Activated CD4-positive, alpha-beta T cell treated with anti-CD3 and anti-CD28 coated beads, Interleukin-2, amount 10 ng/mL, durations not matched to agents 24 days and 14 days (primary cell): Measurements from ENCODE around the gene RNASEH2A. TPM values are rescaled to one million over a fixed set of nuclear protein-coding genes. Genes with fewer than 3 reads are reported as not detected.

Experiments
- DNase-seq: peaks from one replicate; pipeline ENCODE4 v3.0.0; 2022
- H3K27ac Mint-ChIP-seq: one replicate; pipeline ENCODE4 v1.8.0; 2022; ENCODE audit warnings: mild to moderate bottlenecking, mixed read lengths
- H3K27me3 Mint-ChIP-seq: one replicate; pipeline ENCODE4 v1.8.0; 2022; ENCODE audit warnings: mixed read lengths
- H3K36me3 Mint-ChIP-seq: one replicate; pipeline ENCODE4 v1.8.0; 2022; ENCODE audit warnings: low read depth, mild to moderate bottlenecking, mixed read lengths
- H3K4me1 Mint-ChIP-seq: one replicate; pipeline ENCODE4 v1.8.0; 2021; ENCODE audit warnings: mixed read lengths
- H3K4me3 Mint-ChIP-seq: one replicate; pipeline ENCODE4 v1.8.0; 2022; ENCODE audit warnings: mild to moderate bottlenecking, moderate library complexity, mixed read lengths
- H3K9me3 Mint-ChIP-seq: one replicate; pipeline ENCODE4 v1.8.0; 2021; ENCODE audit warnings: mixed read lengths
- intact Hi-C: fragments of 100-400 bp; cut with micrococcal nuclease; formaldehyde crosslinking; loops from one replicate; pipeline ENCODE4 v1.15.1; 2023
- total RNA-seq: library from RNA; stranded (reverse); gene quantifications from 2 replicates; pipeline ENCODE4 v1.2.3, GENCODE V29; 2022

The RNASEH2A gene
- total RNA-seq, 1 donor from 2014 or later, result 35.8 TPM

- Mint-ChIP-seq H3K4me3 (no peak overlapping the region), H3K27me3 (no peaks in the 10 kb centered on the region), H3K36me3 (no peaks in the 10 kb centered on the region), H3K9me3 (no peaks in the 10 kb centered on the region), H3K4me1 (peaks cover 31% of the 10 kb centered on the region), H3K27ac (peak overlapping the region; percentile 18)
- peak; percentile 61 for DNase-seq
- intact Hi-C loops, result no loop called here
Observed at GRCh38 chr19:12786141-12786870, 20.1 kb upstream of the RNASEH2A start.

DNA sequence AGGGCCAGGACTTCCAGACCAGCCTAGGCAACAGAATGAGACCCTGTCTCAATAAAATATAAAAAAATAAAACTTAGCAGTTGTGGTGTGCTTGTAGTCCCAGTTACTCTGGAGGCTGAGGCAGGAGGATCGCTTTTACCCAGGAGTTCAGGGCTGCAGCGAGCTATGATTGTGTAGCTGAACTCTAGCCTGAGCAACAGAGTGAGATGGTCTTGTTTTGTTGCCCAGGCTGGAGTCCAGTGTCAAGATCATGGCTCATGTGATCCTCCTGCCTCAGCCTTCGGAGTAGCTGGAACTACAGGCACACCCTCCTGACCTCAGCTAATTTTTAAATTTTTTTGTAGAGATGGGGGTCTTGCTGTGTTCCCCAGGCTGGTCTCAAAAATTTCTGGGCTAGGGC is 19.4 kb upstream of the RNASEH2A start:
- peaks cover 26% of the 10 kb centered on the region for H3K4me1 Mint-ChIP-seq
- peak overlapping the region; percentile 18 for H3K27ac Mint-ChIP-seq

DNA sequence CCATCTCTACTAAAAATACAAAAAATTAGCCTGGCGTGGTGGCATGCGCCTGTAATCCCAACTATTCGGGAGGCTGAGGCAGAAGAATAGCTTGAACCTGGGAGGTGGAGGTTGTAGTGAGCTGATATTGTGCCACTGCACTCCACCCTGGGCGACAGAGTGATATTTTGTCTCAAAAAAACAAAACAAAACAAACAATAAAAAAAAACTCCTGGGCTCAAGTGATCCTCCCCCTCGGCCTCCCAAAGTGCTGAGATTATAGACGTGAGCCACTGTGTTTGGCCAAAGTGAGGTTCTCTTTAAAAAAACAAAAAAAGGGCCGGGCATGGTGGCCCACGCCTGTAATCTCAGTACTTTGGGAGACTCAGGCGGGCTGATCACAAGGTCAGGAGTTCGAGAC is 18.9 kb upstream of the RNASEH2A start:
- intact Hi-C loops, result no loop called here
- no peak for DNase-seq
- Mint-ChIP-seq H3K27ac (peak overlapping the region; percentile 13), H3K27me3 (no peaks in the 10 kb centered on the region), H3K36me3 (peaks cover 9% of the 10 kb centered on the region), H3K9me3 (no peaks in the 10 kb centered on the region), H3K4me1 (peaks cover 23% of the 10 kb centered on the region), H3K4me3 (no peak overlapping the region)

More for the DNA sequence above, 19.4 kb upstream of the RNASEH2A start:
- H3K27me3 Mint-ChIP-seq, result no peaks in the 10 kb centered on the region
- H3K36me3 Mint-ChIP-seq, result peaks cover 4% of the 10 kb centered on the region
- no peaks in the 10 kb centered on the region for H3K9me3 Mint-ChIP-seq
- intact Hi-C loops, result no loop called here
- no peak for DNase-seq
- no peak overlapping the region for H3K4me3 Mint-ChIP-seq

GRCh38 chr19:12788042-12788681 is 18.2 kb upstream of the RNASEH2A start:
- H3K4me1 Mint-ChIP-seq, result peaks cover 23% of the 10 kb centered on the region
- H3K9me3 Mint-ChIP-seq, result no peaks in the 10 kb centered on the region
- peak overlapping the region; percentile 97 for H3K27ac Mint-ChIP-seq
- peak overlapping the region; percentile 93 for H3K4me3 Mint-ChIP-seq
- peaks cover 15% of the 10 kb centered on the region for H3K36me3 Mint-ChIP-seq
- intact Hi-C loops, result no loop called here
- no peak for DNase-seq
- H3K27me3 Mint-ChIP-seq, result no peaks in the 10 kb centered on the region

GRCh38 chr19:12788682-12789097 is 17.7 kb upstream of the RNASEH2A start:
- Mint-ChIP-seq H3K9me3 (no peaks in the 10 kb centered on the region), H3K4me3 (peak overlapping the region; percentile 93), H3K27me3 (no peaks in the 10 kb centered on the region), H3K27ac (peak overlapping the region; percentile 97), H3K4me1 (peaks cover 19% of the 10 kb centered on the region), H3K36me3 (peaks cover 18% of the 10 kb centered on the region)
- intact Hi-C loops, result no loop called here
- peak; percentile 77 for DNase-seq

DNA sequence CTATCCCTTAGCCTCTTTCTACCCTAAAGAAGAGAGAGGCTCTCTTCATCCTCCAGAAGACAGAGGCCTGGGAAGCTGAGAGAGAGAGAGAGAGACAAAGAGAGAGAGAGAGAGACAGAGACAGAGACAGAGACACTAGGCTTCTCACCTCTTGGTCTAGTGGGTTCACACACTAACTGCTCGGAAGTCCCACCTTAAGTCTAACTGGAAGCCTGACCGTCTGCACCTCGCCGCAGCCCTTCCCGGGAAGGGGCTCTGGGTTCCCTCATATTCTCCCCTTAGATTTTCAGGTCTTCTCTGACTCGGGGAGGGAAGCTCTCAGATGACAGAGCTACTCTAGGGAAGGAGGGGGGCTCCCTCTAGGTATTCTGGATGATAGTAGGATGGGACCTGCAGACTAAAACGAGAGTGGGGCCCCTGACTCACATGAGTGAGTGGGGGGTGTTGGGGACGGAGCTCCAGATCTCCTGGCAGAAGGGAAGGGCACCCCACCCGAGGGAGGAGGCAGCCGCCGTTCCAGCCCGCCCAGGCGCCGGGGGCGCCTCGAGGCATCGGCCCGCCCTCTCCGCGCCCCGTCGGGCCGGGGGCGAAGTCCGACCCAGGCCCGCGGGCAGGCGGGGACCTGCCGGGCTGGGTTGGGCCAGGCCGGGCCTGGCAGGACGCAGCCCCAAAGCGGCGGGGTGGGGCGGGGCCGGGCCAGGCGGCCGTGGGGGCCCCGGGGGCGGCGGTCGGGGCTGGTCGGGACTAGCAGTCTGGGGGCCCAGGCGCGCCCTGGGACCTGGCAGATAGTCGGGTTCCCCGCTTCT is 17.1 kb upstream of the RNASEH2A start:
- intact Hi-C loops, result no loop called here
- peak overlapping the region; percentile 96 for H3K4me3 Mint-ChIP-seq
- H3K4me1 Mint-ChIP-seq, result peaks cover 22% of the 10 kb centered on the region
- no peak for DNase-seq
- H3K9me3 Mint-ChIP-seq, result no peaks in the 10 kb centered on the region
- peak overlapping the region; percentile 97 for H3K27ac Mint-ChIP-seq
- peaks cover 22% of the 10 kb centered on the region for H3K36me3 Mint-ChIP-seq
- no peaks in the 10 kb centered on the region for H3K27me3 Mint-ChIP-seq

GRCh38 chr19:12789904-12790619 is 16.3 kb upstream of the RNASEH2A start:
- Mint-ChIP-seq H3K9me3 (no peaks in the 10 kb centered on the region), H3K36me3 (peaks cover 22% of the 10 kb centered on the region), H3K4me3 (peak overlapping the region; percentile 96), H3K27me3 (no peaks in the 10 kb centered on the region), H3K4me1 (peaks cover 30% of the 10 kb centered on the region), H3K27ac (peak overlapping the region; percentile 97)
- intact Hi-C loops, result loop anchor here (5.0 kb wide), 1 partner anchor 68 kb away; the partner anchor contains the start of gene TNPO2
- peak; percentile 99 for DNase-seq

GRCh38 chr19:12790628-12791344 is 15.6 kb upstream of the RNASEH2A start:
- H3K4me1 Mint-ChIP-seq, result peaks cover 34% of the 10 kb centered on the region
- H3K4me3 Mint-ChIP-seq, result peak overlapping the region; percentile 96
- intact Hi-C loops, result loop anchor here (1.0 to 5.0 kb wide), 3 partner anchors 8 to 68 kb away; partner anchors contain the start of gene TNPO2
- peaks cover 22% of the 10 kb centered on the region for H3K36me3 Mint-ChIP-seq
- DNase-seq, result peak; percentile 76
- H3K9me3 Mint-ChIP-seq, result no peaks in the 10 kb centered on the region
- peak overlapping the region; percentile 97 for H3K27ac Mint-ChIP-seq
- H3K27me3 Mint-ChIP-seq, result no peaks in the 10 kb centered on the region

- H3K9me3 Mint-ChIP-seq, result no peaks in the 10 kb centered on the region
- H3K27ac Mint-ChIP-seq, result peak within 1 kb of the TSS; percentile 97
- peak within 1 kb of the TSS; percentile 96 for H3K4me3 Mint-ChIP-seq
- peaks cover 24% of the 10 kb centered on the region for H3K36me3 Mint-ChIP-seq
- peak; percentile 99 for DNase-seq
- H3K27me3 Mint-ChIP-seq, result no peaks in the 10 kb centered on the region
- H3K4me1 Mint-ChIP-seq, result peaks cover 41% of the 10 kb centered on the region
- intact Hi-C loops, result loop anchor here (1.0 to 5.0 kb wide), 4 partner anchors 9 to 365 kb away; partner anchors contain the start of gene TNPO2
Observed at GRCh38 chr19:12791345-12792050, 14.9 kb upstream of the RNASEH2A start, which contains the start of gene JUNB. Gene JUNB, plus strand, starts transcription at chr19:12791486. Its CDS starts 286 bp downstream, at chr19:12791772.

GRCh38 chr19:12792051-12792852 is 14.1 kb upstream of the RNASEH2A start:
- peak; percentile 94 for DNase-seq
- peaks cover 43% of the 10 kb centered on the region for H3K4me1 Mint-ChIP-seq
- H3K4me3 Mint-ChIP-seq, result peak overlapping the region; percentile 96
- intact Hi-C loops, result loop anchor here (2.0 to 5.0 kb wide), 2 partner anchors 70 to 365 kb away; partner anchors contain the start of gene TNPO2
- H3K36me3 Mint-ChIP-seq, result peaks cover 26% of the 10 kb centered on the region
- no peaks in the 10 kb centered on the region for H3K27me3 Mint-ChIP-seq
- H3K9me3 Mint-ChIP-seq, result no peaks in the 10 kb centered on the region
- H3K27ac Mint-ChIP-seq, result peak overlapping the region; percentile 97

- Mint-ChIP-seq H3K4me3 (peak overlapping the region; percentile 96), H3K27me3 (no peaks in the 10 kb centered on the region), H3K9me3 (no peaks in the 10 kb centered on the region), H3K27ac (peak overlapping the region; percentile 97), H3K36me3 (peaks cover 27% of the 10 kb centered on the region), H3K4me1 (peaks cover 43% of the 10 kb centered on the region)
- DNase-seq, result no peak
- intact Hi-C loops, result loop anchor here (2.0 to 5.0 kb wide), 2 partner anchors 71 to 364 kb away; partner anchors contain the start of gene TNPO2
Observed at GRCh38 chr19:12792853-12793289, 13.5 kb upstream of the RNASEH2A start.
